ENCODE data around the gene PSMA3.

PSMA3 gene

DNA sequence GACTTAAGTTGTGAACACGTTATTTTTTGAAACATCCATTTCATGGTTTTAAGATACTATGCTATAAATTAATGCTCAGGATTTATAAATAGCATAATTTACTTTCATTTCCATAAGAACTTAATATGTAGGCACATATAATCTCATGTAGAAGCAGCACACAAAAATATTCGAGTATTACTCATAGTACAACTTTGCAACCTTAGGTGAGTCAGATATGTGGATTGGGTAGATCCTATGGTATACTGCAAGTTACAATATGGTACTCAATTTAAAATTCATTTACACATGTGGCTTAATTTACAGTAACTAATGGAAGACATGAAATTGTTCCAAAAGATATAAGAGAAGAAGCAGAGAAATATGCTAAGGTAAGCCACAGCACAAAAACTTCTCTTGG is 26.0 kb downstream of the PSMA3 start:
- DNase-seq (ENCODE audit: low read depth in 2 of 2) = no peak

GRCh38 chr14:58272588-58273372 is 28.1 kb downstream of the PSMA3 start:
- DNase-seq (ENCODE audit: low read depth in 2 of 2) = no peak

GRCh38 chr14:58274881-58275280 is 30.2 kb downstream of the PSMA3 start:
- no peak for DNase-seq (ENCODE audit: low read depth in 2 of 2)

GRCh38 chr14:58275527-58276190 is 31.0 kb downstream of the PSMA3 start:
- DNase-seq (ENCODE audit: low read depth in 2 of 2) = no peak

DNA sequence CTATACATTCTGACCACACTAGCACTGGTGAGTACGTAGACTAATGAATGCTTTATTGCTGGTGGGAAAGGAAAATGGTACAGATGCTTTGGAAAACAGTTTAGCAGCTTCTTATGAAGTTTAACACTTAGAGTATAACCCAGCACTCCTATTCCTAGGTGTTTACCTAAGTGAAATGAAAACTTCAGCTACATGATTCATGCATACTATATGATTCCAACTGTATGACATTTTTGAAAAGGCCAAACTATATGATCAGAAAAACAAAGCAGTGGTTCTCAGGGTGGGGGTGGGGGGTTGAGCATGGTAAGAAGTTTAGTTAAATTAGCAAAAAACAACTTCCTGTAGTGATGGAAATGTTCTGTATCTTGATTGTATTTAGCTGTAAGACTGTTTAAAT is 31.6 kb downstream of the PSMA3 start:
- no peak for DNase-seq (ENCODE audit: low read depth in 2 of 2)

GRCh38 chr14:58278177-58278576 is 33.5 kb downstream of the PSMA3 start:
- no peak for DNase-seq (ENCODE audit: low read depth in 2 of 2)

- no peak for DNase-seq (ENCODE audit: low read depth in 2 of 2)
Measured at GRCh38 chr14:58280954-58281787, 36.5 kb downstream of the PSMA3 start.

DNA sequence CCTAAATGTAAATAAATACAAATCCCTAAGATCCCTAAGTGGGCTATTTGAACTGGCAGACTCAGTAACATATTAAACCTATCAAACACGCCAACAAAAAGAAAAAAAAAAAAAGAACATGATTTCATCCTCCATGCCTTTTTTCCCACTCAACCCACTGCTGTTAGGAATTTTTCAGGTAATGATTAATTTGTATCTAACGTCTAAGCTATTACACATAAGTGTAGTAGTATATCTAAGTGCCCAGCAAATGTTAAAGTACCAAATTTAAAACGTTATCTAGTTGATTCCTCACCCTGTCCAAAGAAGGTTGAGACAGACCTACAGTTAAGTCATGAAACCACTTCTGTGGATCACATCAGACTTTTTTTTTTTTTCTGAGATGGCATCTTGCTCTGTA is 37.3 kb downstream of the PSMA3 start:
- DNase-seq (ENCODE audit: low read depth in 2 of 2) = no peak

GRCh38 chr14:58282925-58283593 is 38.4 kb downstream of the PSMA3 start:
- no peak for DNase-seq (ENCODE audit: low read depth in 2 of 2)

GRCh38 chr14:58283730-58284129 is 39.1 kb downstream of the PSMA3 start:
- DNase-seq (ENCODE audit: low read depth in 2 of 2) = no peak

- no peak for DNase-seq (ENCODE audit: low read depth in 2 of 2)
Measured at GRCh38 chr14:58285132-58285531, 40.5 kb downstream of the PSMA3 start.

- DNase-seq (ENCODE audit: low read depth in 2 of 2) = no peak
Measured at GRCh38 chr14:58287607-58288042, 43.0 kb downstream of the PSMA3 start.

- DNase-seq (ENCODE audit: low read depth in 2 of 2) = no peak
Measured at GRCh38 chr14:58288106-58288792, 43.6 kb downstream of the PSMA3 start.

- no peak for DNase-seq (ENCODE audit: low read depth in 2 of 2)
Measured at GRCh38 chr14:58291646-58292045, 47.0 kb downstream of the PSMA3 start.

DNA sequence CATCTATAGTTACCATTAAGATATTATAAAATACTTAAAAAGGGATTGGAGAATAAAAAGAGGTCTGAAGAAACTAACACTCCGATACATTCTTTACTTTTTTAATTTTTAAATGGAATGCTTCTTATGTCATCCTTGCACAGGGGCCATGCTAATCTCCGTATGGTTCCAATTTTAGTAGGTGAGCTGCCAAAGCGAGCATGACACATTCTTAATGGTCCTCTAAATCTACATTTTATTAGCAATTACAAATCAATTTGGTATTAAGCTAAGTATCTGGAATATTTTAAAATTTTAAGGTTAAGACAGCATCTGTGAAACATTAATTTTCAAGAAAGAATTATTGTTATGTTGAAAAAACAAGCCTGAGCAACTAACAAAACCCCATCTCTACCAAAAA is 47.5 kb downstream of the PSMA3 start:
- no peak for DNase-seq (ENCODE audit: low read depth in 2 of 2)

DNA sequence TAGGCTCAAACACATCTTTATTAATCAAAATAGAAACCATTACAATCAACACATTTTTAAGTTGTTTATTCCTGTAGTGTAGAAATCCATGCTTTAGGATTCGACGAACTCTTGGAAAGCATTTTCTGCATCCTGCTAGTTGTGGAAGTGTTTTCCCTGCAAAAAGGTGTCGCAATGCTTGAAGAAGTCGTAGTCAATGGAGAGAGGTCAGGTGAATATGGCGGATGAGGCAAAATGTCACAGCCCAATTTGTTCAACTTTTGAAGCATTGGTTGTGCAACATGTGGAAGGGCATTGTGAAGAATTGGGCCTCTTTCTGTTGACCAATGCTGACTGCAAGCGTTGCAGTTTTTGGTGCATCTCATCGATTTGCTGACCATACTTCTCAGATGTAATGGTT is 49.6 kb downstream of the PSMA3 start:
- DNase-seq (ENCODE audit: low read depth in 2 of 2) = no peak

DNA sequence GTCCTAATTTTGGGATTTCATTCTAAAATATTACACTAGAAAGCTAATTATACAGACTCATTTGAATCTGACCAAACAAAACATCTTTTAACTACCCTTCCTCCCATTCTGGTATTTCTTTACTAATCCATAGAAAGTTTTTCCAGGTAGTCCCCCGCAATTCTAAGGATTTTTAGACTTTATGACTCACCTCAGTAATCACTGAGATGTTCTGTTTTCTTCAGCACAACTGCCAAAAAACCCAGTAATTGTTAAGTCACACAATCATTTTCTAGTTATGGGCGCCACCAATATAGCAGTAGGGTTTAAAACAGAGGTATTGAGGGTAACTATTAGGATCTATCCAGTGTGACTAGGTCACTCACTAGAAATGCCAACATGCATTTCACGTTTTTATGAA is 52.1 kb downstream of the PSMA3 start:
- DNase-seq (ENCODE audit: low read depth in 2 of 2) = no peak

DNA sequence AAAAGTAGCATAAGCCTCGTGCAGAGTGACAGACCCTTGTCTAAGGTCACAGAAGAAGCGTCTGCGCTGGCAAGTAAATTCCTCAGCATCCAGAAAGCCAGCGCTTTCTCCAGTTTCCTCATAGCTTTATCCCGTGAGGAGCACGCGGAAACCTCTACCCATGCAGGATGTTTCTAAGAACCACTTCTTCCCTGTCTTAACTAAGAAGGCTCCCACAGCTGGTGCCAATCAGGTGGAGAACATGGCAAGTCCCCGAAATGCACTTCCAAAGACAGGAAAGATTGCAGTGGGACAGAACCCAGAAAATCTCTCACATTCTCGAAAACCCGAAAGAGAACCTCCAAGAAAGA is 52.7 kb downstream of the PSMA3 start:
- DNase-seq (ENCODE audit: low read depth in 2 of 2) = no peak

GRCh38 chr14:58297762-58298476 is 53.3 kb downstream of the PSMA3 start:
- peak; percentile 97 for DNase-seq (ENCODE audit: low read depth in 2 of 2)

GRCh38 chr14:58298477-58299400 is 54.1 kb downstream of the PSMA3 start, which contains the start of gene ARID4A:
Gene ARID4A, plus strand, starts transcription at chr14:58298555. Its CDS starts 1,300 bp downstream, at chr14:58299855.
- peak; percentile 66 to 79 for DNase-seq (ENCODE audit: low read depth in 2 of 2)

Measured in stimulated activated CD4-positive, alpha-beta T cell treated with anti-CD3 and anti-CD28 coated beads, Interleukin-15, amount 100 ng/mL, for 48 hours (primary cell).